ENCODE measurements around the gene BTF3L4. TPM values are rescaled to one million over a fixed set of nuclear protein-coding genes. Genes with fewer than 3 reads are reported as not detected.
"Not testable (repeated sequence)": the region's sequence is repeated elsewhere in the genome, so short reads cannot be mapped to it uniquely, and the experiment has no call there.

Gene BTF3L4
- total RNA-seq, 1 donor from 2014 or later: 288 TPM

- H3K4me3 ChIP-seq: no peak overlapping the region
- H3K4me1 ChIP-seq: no peaks in the 10 kb centered on the region
- H3K4me2 ChIP-seq: no peak overlapping the region
- H3K4me1 Mint-ChIP-seq: no peaks in the 10 kb centered on the region
- no peaks in the 10 kb centered on the region for H3K9me3 Mint-ChIP-seq
- H3K27me3 ChIP-seq: no peaks in the 10 kb centered on the region
- peaks cover 8% of the 10 kb centered on the region for H4K20me1 ChIP-seq (ENCODE audit: low read depth)
- peaks cover 46% of the 10 kb centered on the region for H3K79me2 ChIP-seq (ENCODE audit: low read depth)
- H3K27ac ChIP-seq: no peak overlapping the region
- H3K9ac ChIP-seq: no peak overlapping the region
- H3K27me3 Mint-ChIP-seq (ENCODE audit: insufficient read depth, low read depth): no peaks in the 10 kb centered on the region
- no peak for DNase-seq (ENCODE audit: low spot score)
- H3K36me3 ChIP-seq: peaks cover 4% of the 10 kb centered on the region
- H3K36me3 Mint-ChIP-seq: peaks cover 9% of the 10 kb centered on the region
- H3K27ac Mint-ChIP-seq: no peak overlapping the region
- no peak for TF ChIP-seq EZH2 (IDR thresholded peaks at IDR 0.05)
- TF ChIP-seq CTCF (IDR thresholded peaks at IDR 0.05): no peak
- TF ChIP-seq EZH2phosphoT487 (IDR thresholded peaks at IDR 0.05): no peak
- H3F3A ChIP-seq (ENCODE audit: low read depth): no peaks in the 10 kb centered on the region
- H3K4me3 Mint-ChIP-seq: no peak overlapping the region
- H3K9me3 ChIP-seq (ENCODE audit: low read depth): no peaks in the 10 kb centered on the region
- no peak overlapping the region for H2AFZ ChIP-seq (replicated peaks)
These were observed 14.4 kb upstream of the BTF3L4 start for GRCh38 chr1:52041551-52042185.

GRCh38 chr1:52045236-52045635, 10.9 kb upstream of the BTF3L4 start:
- Mint-ChIP-seq H3K36me3 (peaks cover 14% of the 10 kb centered on the region), H3K9me3 (no peaks in the 10 kb centered on the region), H3K4me3 (no peak overlapping the region), H3K27ac (no peak overlapping the region), H3K27me3 (ENCODE audit: insufficient read depth, low read depth) (no peaks in the 10 kb centered on the region), H3K4me1 (no peaks in the 10 kb centered on the region)
- no peaks in the 10 kb centered on the region for H3K4me1 ChIP-seq
- no peaks in the 10 kb centered on the region for H3K27me3 ChIP-seq
- no peaks in the 10 kb centered on the region for H3F3A ChIP-seq (ENCODE audit: low read depth)
- H3K9ac ChIP-seq: no peak overlapping the region
- no peak for TF ChIP-seq CTCF (IDR thresholded peaks at IDR 0.05)
- TF ChIP-seq EZH2 (IDR thresholded peaks at IDR 0.05): no peak
- no peak for TF ChIP-seq EZH2phosphoT487 (IDR thresholded peaks at IDR 0.05)
- H3K4me2 ChIP-seq: no peak overlapping the region
- H4K20me1 ChIP-seq (ENCODE audit: low read depth): peaks cover 8% of the 10 kb centered on the region
- H3K36me3 ChIP-seq: peaks cover 4% of the 10 kb centered on the region
- no peak overlapping the region for H3K4me3 ChIP-seq
- DNase-seq (ENCODE audit: low spot score): no peak
- no peak overlapping the region for H2AFZ ChIP-seq (replicated peaks)
- no peaks in the 10 kb centered on the region for H3K9me3 ChIP-seq (ENCODE audit: low read depth)
- no peak overlapping the region for H3K27ac ChIP-seq
- peaks cover 80% of the 10 kb centered on the region for H3K79me2 ChIP-seq (ENCODE audit: low read depth)

- not testable (repeated sequence) for H3K4me1 ChIP-seq; H3K36me3 ChIP-seq; H3K9ac ChIP-seq; H3K4me2 ChIP-seq; H2AFZ ChIP-seq (replicated peaks); H3K9me3 ChIP-seq (ENCODE audit: low read depth); H4K20me1 ChIP-seq (ENCODE audit: low read depth); H3K27me3 ChIP-seq; DNase-seq (ENCODE audit: low spot score); H3K27ac ChIP-seq; H3F3A ChIP-seq (ENCODE audit: low read depth); H3K4me3 ChIP-seq; H3K4me1 Mint-ChIP-seq; H3K27ac Mint-ChIP-seq; H3K4me3 Mint-ChIP-seq; H3K9me3 Mint-ChIP-seq; H3K27me3 Mint-ChIP-seq (ENCODE audit: insufficient read depth, low read depth)
- peaks cover 14% of the 10 kb centered on the region for H3K36me3 Mint-ChIP-seq
- peaks cover 83% of the 10 kb centered on the region for H3K79me2 ChIP-seq (ENCODE audit: low read depth)
These were observed 10.4 kb upstream of the BTF3L4 start for GRCh38 chr1:52045666-52046195.

- H3K27me3 ChIP-seq; H3K27ac Mint-ChIP-seq; H3K4me3 Mint-ChIP-seq; H4K20me1 ChIP-seq (ENCODE audit: low read depth); DNase-seq (ENCODE audit: low spot score); H3K9me3 Mint-ChIP-seq; H3K9me3 ChIP-seq (ENCODE audit: low read depth); H3F3A ChIP-seq (ENCODE audit: low read depth); H3K36me3 ChIP-seq; H3K4me2 ChIP-seq; H3K27ac ChIP-seq; H3K9ac ChIP-seq; H3K4me1 ChIP-seq; H3K4me3 ChIP-seq; H2AFZ ChIP-seq (replicated peaks); H3K27me3 Mint-ChIP-seq (ENCODE audit: insufficient read depth, low read depth): not testable (repeated sequence)
- peaks cover 16% of the 10 kb centered on the region for H3K36me3 Mint-ChIP-seq
- H3K4me1 Mint-ChIP-seq: peaks cover 13% of the 10 kb centered on the region
- peaks cover 93% of the 10 kb centered on the region for H3K79me2 ChIP-seq (ENCODE audit: low read depth)
These were observed 6.8 kb upstream of the BTF3L4 start for GRCh38 chr1:52049337-52049736.

Data from neural progenitor cell (in vitro differentiated cells).